HPDE6-E6E7 (cell line): Measurements from ENCODE around the gene CBX2.
A peak's percentile ranks its signal among the peaks of the same experiment; 100 is the strongest.

Experiments used
- DNase-seq: peaks from one replicate; pipeline ENCODE4 v3.0.0; 2011; ENCODE audit warnings: missing footprints; ENCODE audit errors: extremely low spot score

Gene CBX2

DNA sequence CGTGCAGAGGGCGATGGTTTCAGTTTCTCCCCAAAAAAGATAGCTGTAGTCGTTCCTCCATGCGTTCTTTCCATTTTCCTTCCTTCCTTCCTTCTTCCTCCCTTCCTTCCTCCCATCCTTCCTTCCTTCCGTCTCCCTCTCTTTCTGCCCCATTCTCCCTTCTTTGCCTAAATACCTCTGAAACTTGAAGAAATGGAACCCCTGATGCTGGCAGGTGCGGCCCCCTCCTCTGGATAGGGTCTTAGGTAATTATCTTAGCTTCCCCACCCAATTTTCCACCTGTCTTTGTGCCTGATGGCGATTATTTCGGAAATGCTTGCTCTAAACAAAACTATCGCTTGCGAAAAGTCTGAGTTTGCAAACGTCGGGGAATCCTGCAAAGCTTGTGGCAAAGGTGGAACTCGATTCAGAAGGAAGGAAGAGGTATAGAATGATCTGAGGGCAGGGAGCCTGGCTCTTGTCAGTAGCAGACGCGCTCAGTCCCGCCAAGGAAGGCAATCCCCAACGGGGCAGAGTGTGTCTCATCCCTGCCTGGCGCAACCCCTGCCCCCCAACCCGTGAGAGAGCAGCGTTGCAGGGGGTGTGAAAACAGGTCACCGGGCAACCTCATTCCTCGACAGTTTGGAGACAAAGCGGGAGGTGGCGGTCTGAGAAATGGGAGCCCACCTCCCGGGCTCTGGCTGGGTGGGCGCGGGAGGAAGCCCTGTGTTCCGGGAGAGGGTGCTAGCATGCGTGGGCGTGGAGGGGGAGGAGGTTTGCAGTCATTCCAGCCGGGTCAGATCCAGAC, 21.8 kb downstream of the CBX2 start:
- no peak for DNase-seq

DNA sequence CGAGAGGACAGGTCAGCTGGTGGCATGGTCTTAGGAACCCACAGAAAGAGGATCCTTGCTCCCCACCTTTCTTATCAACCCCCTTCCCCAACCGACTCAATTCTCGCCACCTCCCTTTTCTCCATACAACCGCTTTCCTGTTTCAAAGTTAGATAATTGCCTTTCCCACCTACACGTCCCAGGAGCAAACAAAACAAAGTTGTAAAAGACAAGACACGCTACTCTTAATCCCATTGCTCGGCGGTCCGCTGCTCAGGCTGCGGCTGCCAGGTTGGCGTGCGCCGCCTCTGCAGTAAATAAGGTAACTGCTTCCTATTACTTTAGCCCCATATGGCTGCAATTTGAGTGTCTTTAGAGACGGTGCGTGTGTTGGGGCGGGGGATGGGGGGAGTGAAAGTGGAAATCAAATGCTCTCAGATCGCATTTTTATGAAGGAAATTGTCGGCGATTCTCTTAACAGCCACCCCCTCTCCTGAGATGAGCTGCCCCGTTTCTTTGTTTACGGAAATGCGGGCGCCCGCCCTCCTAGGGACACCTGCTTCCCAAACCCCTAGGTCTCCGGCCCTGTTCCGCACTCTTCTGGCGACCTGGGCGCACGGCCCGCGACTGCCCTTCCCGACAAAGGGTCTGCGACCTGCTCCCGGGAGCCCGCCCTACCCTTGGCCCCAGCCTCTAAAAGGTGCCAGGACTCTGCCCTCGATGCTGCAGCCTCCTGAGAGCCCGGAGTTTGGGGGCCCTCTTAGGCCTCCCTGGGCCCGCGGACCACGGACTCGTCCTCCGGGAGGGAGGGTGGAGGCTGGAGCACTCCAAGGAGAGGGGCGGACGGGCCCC, 22.6 kb downstream of the CBX2 start:
- DNase-seq, result no peak

DNA sequence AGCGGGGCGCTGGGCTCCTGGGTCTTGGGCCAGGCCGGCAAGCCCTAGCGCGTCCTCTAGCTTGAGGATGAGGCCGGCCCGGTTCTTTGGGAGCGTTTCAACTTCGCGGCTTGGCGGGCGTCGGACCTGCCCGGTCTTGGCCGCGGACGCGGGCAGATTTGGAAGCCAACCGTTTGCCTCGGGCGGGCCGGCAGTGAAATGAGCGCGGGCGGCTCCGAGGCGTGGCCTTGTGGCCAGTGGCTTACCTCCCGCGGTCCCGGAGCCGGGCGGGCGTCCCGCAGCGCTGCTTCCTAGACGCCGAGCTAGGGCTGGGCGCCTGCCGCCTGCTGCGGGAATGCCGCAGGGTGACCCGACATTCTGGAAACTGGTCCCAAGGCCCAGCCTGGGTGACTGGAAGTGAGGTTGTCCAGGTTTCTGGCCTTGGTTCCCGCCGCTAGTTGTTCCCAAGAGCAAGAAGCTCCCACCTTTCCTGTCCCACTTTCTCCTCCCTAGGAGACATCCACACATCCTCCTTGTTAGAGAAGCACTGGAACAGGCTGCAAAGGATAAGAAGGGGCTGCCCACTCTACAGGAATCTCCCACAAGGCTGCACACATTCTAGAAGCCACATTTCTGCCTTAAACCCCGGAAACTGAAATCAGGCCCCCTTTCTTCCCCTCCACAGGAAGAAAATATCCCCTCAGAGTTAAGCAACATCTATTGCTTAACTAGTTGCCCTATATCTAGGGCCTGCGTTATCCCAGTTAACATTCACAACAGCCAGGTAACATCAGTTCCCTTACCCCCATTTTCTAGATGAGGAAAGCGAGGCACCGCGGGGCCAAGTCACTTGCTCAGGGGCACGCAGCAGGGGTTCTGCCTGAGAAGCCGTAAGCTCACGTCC, 23.4 kb downstream of the CBX2 start:
- no peak for DNase-seq

DNA sequence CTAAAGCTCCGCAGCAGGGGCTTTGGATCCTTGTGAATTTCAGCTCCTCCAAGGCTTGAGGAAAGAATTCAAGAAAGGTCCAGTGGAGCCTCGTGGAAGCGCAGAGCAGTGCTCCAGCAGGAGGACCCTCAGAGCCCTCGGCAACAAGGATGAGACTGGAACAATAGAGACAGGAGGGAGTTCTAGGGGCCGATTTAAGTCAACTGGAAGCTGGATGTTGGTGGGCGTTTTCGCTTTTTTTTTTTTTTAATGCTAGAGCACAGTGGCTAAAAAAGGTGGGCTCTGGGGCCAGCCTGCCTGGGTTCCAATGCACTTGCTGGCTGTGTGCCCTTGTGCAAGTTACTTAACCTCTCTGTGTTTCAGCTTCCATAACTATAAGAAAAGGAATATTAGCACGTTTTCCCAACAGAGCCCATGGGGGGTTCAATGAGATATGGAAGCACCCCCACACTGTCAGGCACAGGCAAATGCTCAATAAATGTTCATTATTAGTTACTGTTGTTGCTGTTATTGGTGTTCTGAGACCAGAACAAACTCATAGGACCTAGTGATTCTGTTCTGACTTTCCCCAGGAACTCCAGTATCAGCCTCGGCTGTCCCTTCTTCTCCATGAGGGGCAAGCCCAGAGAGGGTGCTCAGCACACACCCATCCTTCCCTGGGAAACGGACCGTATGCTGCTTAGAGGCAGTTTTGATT, 24.2 kb downstream of the CBX2 start:
- no peak for DNase-seq

DNA sequence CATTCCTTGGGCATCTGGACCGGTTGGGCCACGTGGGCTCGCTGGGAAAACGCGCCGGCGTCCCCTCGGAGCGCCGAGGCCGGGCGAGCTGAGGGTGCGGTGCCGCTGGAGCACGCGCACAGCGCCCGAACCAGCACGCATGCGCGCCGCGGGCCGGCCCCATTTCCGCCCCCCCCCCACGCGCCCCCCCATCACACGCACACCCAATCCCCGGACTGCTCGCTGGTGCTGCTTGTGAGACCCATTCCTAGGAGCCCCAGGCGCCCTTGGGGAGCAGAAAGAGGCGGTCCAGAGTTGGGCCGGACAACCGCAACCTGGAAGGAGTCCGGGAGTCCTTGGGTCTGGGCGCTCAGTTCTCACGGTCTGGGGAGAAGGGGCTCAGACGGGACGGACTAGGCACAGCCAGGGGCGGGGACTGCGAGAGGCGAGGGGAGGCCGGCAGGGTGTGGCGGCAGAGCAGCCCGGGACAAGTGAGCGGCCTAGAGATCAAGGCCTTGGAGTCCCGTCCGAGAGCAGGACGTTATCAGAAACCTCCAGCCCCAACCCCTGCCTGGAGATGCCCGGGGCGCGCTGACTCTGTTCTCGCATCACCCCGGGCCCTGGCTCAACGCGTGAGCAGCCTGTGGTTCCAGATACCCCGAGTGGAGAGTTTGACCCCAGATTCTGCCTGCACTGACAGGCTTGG, 24.9 kb downstream of the CBX2 start:
- DNase-seq, result no peak

DNA sequence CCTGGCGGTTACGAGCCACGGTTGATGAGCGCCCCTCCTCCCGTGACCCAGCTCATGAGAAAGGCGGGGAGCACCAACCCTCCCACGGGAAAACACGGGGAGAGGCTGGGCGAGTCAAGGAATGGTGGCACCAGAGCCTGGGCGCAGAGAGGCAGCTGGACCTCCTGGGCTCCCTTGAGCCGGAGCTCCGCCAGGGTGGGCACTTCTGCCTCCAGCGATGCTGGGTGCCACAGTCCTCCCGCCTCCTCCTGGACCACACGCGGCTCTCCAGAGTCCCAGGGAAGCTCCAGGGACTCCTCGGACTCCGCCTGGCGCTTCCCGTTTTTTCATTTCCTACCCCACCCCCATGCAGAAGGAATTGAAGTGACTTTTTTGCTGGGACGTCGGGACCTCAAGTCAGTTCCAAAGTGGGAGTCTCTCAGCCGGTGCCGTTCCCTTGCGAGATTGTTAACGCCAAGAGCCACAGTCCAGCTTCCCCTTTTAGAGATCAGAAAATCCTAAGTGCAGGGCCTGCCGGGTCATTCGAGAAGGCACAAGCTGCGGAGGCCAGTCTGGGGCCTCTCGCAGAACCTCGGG, 25.6 kb downstream of the CBX2 start:
- no peak for DNase-seq

DNA sequence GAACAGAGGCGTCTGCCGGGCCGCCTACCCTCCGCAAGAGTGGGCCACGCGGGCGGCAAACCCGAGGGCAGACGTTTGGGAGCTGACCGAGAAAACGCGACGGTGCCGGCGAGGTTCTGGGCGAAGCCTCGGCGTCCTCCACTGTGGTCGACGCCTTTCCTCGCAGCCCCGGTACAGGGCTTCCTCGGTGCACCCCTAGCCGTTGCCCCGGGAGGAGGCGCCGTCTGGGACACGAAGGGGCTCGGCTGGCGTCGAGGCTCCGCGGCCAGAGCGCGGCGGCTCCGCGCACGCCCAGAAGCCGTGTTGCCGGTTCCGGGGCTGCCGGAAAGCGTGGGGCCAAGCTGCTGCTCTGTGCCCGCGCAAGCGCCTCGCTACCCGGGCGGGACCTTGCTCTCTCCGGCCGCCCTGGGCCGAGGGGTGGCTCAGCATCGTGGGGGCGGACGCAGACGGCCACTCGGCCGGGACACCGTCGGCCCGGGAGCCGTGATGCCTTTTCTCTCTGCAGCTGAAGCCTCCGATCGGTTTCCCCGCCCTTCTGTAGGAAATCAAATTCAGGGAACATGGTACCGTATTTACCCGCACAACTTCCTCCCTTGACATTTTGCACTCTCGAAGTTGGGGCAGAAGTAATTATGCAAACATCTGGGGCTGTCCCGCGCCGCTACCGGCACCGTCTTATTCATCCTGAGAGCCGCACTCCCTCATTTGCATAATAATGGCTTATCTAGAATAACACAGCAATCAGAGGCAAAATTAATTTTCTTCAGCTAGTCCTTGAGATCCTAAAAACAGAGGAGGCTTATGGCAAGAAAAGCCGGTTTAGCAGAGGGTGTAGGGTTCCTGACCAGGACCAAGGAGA, 26.3 kb downstream of the CBX2 start:
- DNase-seq, result no peak

DNA sequence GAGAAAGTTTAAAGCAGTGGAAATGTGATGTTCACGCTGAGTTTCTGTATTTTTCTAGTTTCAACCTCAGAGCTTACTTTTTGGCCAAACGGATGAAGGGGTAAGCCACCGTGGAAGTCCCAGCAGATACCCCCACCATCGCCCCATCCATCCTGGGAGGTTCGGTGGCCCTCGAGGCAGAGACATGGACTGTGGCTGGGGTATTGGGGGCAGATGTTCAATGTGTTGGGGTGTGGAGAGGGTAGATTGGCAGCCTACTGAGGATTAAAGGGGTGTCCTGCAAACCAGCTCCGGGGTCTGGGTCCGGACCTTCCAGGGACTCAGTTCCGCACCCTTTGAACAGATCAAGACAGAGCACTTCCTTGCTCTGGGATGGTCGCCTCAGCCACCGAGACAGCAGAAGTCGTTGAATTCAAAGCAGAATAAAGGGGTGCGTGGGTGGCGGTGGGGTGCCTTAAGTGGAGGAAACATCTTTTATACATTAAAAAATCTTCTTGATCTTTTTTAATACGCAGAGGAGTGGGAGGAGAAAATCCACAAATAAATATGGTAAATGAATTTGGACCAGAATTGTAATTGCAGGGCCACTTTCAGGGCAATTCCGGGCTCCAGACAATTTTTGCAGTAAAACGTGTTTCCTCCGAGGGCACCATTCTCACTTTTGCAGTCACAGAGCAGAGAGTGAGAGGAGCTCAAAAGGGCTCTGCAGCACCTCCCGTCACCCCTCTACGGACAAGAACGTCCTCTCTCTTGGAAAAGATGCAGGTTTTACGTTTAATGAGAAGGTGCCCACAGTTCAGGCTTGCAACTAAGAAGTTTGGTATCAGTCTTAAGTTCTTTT, 27.1 kb downstream of the CBX2 start:
- DNase-seq, result no peak

DNA sequence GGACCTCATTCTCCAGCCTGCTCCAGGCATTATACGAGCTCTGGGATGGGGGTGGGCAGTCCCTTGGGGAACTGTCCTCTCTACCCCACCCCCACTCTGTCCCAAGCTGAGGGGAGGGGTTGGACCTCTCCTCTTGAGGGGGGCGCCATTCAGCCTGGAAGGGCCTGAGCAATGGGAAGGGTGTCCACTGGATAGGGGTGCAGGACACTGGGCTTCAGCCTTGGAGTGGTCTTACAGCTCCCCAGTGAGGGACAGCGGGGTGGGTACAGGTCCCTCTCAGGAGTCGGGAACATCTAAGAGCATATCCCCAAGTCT, 28.5 kb downstream of the CBX2 start:
- no peak for DNase-seq

DNA sequence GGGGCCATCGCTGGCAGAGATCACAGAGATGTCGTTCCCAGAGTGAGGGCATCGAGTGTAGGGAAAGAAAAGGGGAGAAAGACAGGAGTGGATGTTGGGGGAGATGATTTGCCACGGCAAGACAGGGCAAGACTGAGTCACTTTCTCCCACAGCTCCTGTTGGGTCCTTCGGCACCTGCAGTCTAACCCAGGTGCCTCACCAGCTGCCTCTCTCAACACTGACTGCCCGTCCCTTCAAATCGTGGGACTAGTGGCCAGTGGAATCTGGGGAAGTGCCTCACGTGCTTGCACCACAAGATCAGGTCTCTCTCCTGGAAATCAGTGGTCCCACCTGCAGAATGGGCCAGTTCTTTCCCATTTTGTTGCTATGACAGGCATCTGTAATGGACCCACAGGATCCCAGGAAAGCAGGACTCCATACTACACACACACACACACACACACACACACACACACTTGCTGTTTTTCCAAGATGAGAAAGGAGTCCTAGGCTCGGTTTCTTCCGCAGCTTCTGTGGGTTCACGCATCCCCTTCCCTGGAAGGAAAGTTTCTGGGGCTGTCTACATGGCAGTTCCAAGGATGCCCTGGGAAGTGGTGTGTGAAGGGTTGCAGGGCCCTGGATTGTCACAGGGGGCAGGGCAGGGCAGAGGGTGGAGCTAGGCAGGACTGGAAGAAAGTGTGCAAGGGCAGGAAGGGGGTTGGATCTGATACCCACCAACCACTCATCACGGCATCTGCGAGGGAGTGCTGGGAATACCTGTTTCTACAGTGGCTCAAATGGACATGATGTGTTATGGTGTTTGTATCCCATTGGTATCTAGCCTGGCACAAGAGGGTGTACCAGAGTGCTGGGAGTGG, 29.1 kb downstream of the CBX2 start:
- DNase-seq, result no peak

DNA sequence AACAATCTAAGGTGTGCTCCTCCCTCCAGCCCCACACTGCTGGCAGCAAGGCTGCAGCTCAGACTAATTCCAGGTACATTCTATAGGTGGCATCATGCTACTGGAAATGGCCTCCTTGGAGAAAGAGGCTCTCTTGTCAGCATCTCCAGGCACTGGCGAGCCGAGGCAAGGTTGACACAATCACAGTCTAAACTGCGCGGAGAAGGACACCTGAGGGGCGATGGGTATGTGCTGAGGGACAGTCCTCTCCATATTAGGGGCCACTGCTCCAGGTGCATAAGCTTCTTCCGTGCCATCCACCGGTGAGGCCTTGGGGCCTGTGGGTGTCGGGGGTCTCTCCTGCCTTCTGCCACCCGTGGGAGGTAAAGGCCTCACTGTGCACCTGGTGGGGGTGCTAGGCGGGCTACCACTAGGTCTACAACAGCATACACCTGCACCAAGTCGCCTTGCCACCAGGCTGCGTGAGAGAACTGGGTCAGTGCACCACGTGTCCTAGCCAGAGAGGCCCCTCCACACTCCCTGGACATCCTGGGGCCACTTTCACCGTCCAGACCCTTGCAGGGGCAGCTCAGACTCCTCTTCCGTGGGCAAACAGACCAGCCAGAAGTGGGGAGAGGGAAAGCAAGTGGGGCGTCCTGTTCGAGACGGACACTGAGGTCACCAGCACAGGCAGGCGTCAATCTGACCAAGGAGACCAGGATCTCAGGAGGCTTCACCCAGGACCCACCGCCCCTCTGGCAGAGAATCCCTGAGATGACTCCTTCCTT, 31.0 kb downstream of the CBX2 start:
- DNase-seq, result peak; percentile 91

DNA sequence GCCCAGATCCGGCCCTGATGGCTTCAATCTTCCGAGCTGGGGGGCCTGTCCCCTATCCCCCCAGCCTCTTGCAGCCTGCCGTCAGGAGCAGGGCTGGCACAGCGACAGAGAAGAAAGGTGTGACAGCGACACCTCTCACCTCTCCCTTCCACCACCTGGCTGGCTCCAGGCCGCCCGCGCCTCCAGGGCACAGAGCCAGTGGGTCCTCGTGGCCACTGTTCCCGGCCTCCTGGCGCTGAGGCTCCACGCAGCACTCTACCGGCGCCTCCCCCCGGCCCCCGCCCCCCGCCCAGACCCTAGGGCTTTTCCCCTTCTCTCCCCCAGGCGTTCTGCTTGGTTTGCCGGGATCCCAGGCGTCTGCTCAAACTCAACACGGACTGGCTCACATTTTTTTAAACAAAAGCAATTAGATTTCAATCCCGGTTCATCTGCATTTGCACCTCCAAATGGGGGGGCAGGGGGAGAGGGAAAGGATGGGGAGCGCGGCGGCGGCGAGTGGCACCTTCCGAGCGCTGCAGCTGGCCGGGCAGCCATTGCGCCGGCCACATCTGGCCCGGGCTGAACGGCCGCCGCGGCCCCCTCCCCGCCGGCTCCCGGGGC, 31.7 kb downstream of the CBX2 start:
- DNase-seq, result no peak

DNA sequence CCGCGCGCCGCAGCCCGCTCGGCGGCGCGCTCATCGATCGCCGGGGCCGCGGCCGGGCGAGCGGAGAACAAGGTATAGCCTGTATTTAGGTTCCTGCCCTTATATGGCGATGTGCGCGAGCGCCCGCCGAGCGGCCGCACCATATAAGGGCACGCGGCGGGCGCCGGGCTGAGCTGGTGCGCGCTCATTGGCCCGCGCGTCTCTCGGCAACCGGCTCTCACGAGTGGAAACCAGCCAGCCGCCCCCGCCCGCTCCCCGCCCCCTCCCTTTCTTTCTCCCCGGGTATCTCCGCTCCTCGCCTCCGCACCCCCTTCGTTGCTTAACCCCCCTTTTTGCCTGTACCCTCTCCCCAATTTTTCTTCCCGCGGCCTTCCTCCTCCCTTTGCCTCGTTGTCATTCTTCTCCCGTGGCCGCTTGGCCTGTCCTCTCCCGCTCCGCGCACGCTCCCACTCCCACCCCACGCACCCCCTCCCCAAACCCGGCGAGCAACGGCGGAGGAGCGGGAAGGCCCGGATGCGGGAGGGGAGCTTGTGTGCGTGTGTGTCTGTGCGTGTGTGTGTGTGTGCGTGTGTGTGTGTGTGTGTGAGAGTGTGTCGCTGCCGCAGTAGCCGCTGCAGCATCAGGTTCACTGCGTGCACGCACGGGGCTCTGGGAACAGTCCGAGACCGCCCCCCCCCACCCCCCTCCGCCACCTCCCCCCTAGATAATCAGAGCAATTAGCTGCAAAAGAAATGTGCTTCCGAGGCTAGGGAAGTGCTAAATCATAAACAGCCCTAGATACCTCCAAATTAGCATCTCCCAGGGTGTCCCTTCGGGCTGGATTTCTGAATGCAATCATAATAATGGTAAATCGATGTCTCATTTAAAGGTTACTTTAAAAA, 32.4 kb downstream of the CBX2 start:
- DNase-seq, result peak; percentile 75

DNA sequence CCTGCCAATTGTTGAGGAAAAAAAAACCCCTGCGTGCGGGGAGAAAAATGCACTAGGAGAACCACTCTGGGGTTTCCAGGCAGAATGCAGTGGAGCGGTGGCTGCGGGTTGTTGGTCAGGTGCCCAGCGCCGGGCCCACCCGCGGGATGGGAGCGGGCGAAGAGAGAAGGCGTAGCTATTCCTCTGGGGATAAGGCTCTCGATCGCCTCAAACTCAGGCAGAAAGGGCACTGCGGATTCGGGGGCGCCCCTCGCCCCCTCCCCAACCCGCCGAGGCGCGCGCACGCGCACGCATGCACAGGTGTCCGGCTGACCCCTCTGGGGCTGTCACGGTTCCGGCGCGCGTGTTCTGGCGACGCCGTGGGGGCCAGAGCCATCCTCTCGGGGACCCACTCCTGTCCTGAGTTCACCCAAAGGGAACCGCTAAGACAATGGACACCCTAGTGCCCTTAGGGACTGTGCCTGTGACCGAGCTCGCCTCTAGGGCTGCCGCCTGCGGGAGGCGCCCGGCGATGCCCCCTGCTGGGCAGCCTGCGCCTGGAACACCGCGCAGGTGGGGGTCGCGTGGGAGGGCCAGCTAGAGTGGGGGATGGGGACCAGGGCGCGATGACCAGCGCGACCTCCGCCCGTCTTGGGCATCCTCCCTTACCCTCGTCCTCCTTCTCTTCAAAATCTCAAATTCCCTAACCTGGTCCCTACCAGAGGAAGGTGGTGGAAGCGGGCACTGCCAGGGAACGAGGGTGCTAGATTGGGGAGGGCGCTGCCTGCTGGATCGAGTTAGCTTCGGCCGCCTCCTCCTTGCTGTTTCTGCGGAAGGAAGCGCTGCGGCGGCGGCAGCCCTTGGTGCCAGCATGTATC, 33.3 kb downstream of the CBX2 start:
- no peak for DNase-seq

DNA sequence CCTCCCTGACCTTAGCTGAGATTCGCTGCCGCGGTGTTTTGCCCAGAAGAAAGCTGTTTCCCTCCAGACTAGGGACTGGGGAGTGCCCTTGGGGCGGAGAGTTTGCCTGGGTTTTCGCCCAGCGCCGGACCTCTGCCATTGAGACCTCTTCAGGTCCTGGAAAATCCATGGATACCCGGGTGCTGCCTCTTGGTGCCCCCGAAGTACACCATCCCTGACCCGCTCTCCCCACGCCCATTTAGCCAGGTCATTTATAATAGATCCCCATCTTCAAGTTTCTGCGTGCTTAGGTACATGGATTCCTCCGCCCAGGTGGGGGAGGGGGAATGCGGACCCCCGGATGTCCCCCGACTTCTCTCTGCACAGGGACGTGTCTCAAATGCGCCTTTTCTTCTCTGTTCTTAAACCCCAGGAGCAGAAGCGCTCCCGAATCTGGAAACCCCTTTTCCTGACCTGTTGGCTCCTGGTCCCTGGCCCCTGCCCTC, 34.0 kb downstream of the CBX2 start:
- DNase-seq, result no peak
